Hematopoietic multipotent progenitor cell treated with erythropoietin and hydrocortisone succinate and interleukin-3 and kit ligand, for 17 days (in vitro differentiated cells): ENCODE measurements around the gene IFI16.

ENCODE experiments used
- DNase-seq: peaks from one replicate; pipeline ENCODE4 v3.0.0-alpha.2; 2015; ENCODE audit warnings: low spot score

The IFI16 gene

GRCh38 chr1:159066108-159066507, 56.4 kb downstream of the IFI16 start:
- DNase-seq: no peak

GRCh38 chr1:159067699-159068621, 58.3 kb downstream of the IFI16 start:
- DNase-seq: no peak

- no peak for DNase-seq
Measured at GRCh38 chr1:159068886-159069285, 59.2 kb downstream of the IFI16 start.

- peak; percentile 52 for DNase-seq
Measured at GRCh38 chr1:159071970-159072582, 62.4 kb downstream of the IFI16 start.

GRCh38 chr1:159076438-159077119, 66.9 kb downstream of the IFI16 start, which contains the start of gene AIM2:
AIM2 (minus strand) TSS chr1:159076766; CDS start chr1:159073499, 3,267 bp downstream.
- DNase-seq: no peak

- no peak for DNase-seq
Measured at GRCh38 chr1:159077120-159077961, 67.6 kb downstream of the IFI16 start.

GRCh38 chr1:159079525-159079924, 69.8 kb downstream of the IFI16 start:
- DNase-seq: no peak

GRCh38 chr1:159081626-159082025, 71.9 kb downstream of the IFI16 start:
- no peak for DNase-seq

GRCh38 chr1:159083013-159083412, 73.3 kb downstream of the IFI16 start:
- no peak for DNase-seq

GRCh38 chr1:159084152-159084551, 74.4 kb downstream of the IFI16 start:
- DNase-seq: no peak

GRCh38 chr1:159084867-159085266, 75.2 kb downstream of the IFI16 start:
- no peak for DNase-seq

- DNase-seq: no peak
Measured at GRCh38 chr1:159088050-159088449, 78.3 kb downstream of the IFI16 start.

GRCh38 chr1:159088546-159089183, 79.0 kb downstream of the IFI16 start:
- DNase-seq: no peak

GRCh38 chr1:159089184-159089791, 79.6 kb downstream of the IFI16 start:
- peak; percentile 35 for DNase-seq

- DNase-seq: no peak
Measured at GRCh38 chr1:159090286-159091179, 80.8 kb downstream of the IFI16 start.

- DNase-seq: no peak
Measured at GRCh38 chr1:159091180-159091560, 81.5 kb downstream of the IFI16 start.

- no peak for DNase-seq
Measured at GRCh38 chr1:159091607-159092031, 81.9 kb downstream of the IFI16 start.

GRCh38 chr1:159092036-159092760, 82.5 kb downstream of the IFI16 start:
- DNase-seq: no peak

GRCh38 chr1:159098596-159098995, 88.9 kb downstream of the IFI16 start:
- DNase-seq: no peak
